EH (cell line): ENCODE results near the gene CD180.
A peak's percentile ranks its signal among the peaks of the same experiment; 100 is the strongest.
"Not testable (repeated sequence)": the region's sequence is repeated elsewhere in the genome, so short reads cannot be mapped to it uniquely, and the experiment has no call there.

Experiments
- DNase-seq: peaks from one replicate; pipeline ENCODE4 v3.0.0-alpha.2; 2015; ENCODE audit warnings: low read depth

The CD180 gene

DNA sequence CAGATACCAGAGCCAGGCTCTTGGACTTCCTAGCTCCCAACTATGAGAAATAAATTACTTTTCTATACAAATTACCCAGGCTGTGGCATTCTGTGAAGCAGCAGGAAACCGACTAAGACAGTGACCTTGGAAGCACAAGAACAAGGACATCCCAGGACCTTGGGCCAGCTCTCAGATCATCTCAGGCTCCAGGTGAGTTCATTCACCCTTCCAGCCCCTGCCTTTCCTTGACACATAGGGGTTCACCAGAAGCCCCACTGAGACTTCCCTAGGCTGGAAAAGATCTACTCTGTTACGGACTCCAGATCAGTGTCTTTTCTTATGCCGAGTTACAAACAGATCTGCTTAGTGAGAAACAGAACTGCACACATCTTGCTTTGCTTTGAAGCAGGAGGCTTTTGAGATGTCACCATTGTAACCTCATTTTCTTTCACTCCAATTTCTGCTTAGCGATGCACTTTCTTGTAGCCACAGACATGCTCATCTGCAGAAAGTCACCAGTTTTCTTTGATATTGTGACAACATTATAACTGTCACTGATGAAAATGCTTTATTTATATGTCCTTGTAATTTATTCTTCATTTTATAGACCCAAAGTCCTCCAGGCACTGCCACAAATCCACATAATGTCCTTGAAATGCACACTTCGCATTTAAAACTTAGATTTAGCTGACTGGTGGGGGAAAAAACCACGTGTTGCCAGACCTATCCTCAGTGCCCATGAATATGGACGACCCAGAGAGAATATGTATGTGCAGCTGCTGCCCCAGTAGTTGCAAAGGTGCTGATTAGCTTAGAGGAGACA lies 8.1 kb downstream of the CD180 start:
- DNase-seq, result no peak

DNA sequence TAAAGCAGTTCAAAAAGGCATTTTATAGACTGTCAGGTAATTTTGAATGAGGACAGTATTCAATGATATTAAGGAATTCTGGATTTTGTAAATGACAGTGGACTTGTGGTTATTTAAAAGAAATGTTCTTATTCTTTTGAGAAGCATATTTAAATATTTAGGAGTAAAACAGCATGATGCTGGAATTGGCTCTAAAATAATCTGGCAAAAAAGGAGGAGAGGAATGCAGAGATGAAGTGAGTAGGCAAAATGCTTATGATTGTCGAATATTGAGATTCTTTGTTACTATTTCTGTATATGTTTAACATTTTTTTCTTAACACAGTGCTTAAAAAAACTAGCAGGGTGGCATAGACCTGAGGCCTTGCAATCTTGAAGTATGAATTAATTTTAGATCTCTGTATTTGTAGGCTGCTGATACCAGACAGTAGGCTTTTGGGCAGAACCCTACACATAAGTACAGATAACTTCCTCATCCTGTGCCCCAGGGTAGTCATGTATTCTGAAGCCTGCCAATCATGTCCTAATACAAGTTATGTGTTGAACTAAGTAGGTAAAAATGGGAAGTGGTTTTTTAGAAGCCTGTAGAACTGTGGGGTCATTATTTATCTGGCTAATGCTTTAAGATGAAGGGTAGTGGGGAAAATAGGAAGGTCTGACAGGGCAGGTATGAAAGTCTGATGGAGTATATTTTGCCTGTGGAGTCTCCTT lies 9.4 kb downstream of the CD180 start:
- DNase-seq, result no peak

- no peak for DNase-seq
These were observed 12.7 kb downstream of the CD180 start for GRCh38 chr5:67183859-67184258.

DNA sequence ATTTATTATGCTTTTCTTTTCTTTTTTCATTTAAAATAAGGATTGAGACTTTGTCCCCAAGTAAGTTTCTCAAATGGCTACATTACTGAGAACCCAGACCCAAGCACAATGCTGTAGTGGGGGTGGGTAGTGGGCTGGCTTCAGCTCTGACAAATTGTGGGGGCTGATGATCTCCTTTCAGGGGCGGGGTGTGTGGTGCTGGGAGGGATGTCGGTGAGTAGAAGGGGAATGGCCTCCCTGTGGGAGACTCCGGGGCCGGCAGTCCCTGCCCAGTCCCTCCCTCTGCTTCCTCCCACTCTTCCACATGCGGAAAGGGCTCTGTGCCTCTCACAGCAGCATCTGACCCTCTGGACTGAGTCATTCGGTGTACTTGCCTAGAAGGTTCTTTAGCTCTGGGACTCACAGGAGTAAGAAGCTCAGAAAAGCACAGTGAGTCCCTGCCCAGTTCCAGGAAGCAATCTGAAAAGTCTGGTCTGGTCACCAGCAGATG lies 14.3 kb downstream of the CD180 start:
- peak; percentile 63 for DNase-seq

- no peak for DNase-seq
These were observed 14.9 kb downstream of the CD180 start for GRCh38 chr5:67181648-67182221.

- no peak for DNase-seq
These were observed 16.8 kb downstream of the CD180 start for GRCh38 chr5:67179697-67180361.

DNA sequence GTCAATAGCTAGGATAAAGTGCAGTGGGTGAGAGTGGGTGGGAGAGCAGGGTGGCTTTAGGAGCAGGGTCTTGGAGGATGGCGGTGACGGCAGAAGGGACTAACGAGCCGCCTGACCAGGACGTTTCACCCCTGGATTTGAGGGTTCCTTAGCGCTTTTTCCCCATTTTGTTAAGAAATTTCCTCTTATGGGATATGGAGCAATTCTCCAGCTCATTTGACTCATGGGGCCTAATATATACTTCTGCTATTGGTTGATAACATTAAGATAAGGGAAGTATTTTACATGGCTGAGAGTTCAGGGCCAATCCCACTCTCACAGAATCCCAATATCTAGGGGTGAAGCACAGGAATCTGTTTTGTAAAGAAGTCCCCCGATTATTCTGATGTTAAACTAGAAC lies 17.6 kb downstream of the CD180 start:
- no peak for DNase-seq

GRCh38 chr5:67178085-67178484 lies 18.5 kb downstream of the CD180 start:
- peak; percentile 29 for DNase-seq

- DNase-seq, result no peak
These were observed 19.7 kb downstream of the CD180 start for GRCh38 chr5:67176936-67177335.

GRCh38 chr5:67173959-67174358 lies 22.6 kb downstream of the CD180 start:
- DNase-seq, result no peak

DNA sequence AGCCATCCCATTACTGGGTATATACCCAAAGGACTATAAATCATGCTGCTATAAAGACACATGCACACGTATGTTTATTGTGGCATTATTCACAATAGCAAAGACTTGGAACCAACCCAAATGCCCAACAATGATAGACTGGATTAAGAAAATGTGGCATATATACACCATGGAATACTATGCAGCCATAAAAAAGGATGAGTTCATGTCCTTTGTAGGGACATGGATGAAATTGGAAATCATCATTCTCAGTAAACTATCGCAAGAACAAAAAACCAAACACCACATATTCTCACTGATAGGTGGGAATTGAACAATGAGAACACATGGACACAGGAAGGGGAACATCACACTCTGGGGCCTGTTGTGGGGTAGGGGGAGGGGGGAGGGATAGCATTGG lies 23.2 kb downstream of the CD180 start:
- DNase-seq, result not testable (repeated sequence)

DNA sequence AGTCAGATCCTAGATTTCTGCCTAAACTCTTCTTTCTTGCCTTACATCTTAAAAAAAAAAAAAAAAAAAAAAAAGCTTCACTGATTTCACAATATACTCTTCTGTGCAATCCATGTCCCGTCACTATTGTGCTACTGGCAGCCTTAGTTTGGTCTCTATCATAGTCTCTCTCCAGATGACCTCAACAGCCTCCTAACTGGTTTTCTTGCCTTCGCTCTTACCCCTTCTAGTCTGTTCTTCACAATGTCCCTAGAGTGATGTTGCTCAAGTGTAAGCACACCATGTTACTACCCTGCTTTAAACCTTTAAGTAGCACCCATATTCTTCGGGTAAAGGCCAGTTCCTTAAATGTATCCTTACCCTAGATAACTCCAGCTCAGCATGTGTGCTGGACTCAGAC lies 25.8 kb downstream of the CD180 start:
- no peak for DNase-seq

- DNase-seq, result no peak
These were observed 28.5 kb downstream of the CD180 start for GRCh38 chr5:67168069-67168468.

GRCh38 chr5:67166460-67167285 lies 29.9 kb downstream of the CD180 start:
- DNase-seq, result no peak

- DNase-seq, result peak; percentile 41
These were observed 30.8 kb downstream of the CD180 start for GRCh38 chr5:67165526-67166459.

GRCh38 chr5:67164856-67165525 lies 31.6 kb downstream of the CD180 start:
- no peak for DNase-seq

- DNase-seq, result no peak
These were observed 32.6 kb downstream of the CD180 start for GRCh38 chr5:67163863-67164595.

GRCh38 chr5:67163231-67163756 lies 33.3 kb downstream of the CD180 start:
- DNase-seq, result no peak

DNA sequence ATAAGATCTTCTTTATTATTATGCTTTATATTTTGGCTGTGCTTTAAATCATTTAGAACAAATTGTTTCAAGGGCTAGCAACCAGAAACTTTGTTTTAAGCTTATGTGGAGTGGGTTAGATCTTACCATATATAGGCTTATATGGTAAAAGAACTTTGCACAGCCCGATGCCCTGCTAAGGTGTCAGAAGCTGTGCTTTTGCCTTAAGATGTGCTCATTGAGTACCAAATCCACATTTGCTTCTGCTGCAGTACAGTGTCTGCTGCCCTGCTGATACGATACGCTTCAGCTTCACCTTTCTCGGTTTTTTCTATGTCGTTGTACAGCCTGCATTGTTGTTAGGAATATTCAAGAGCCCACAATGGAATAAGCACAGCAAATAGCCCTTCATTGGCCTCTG lies 34.8 kb downstream of the CD180 start:
- no peak for DNase-seq
